Lung microvascular endothelial cell (primary cell): ENCODE data around the gene SLC2A2. TPM values are rescaled to one million over a fixed set of nuclear protein-coding genes. Genes with fewer than 3 reads are reported as not detected.
"Not testable (repeated sequence)": the region's sequence is repeated elsewhere in the genome, so short reads cannot be mapped to it uniquely, and the experiment has no call there.

Experiments
- DNase-seq, 2 donors: peaks; one replicate each; pipeline versions ENCODE4 v3.0.0 to v3.0.0-alpha.2; 2010; ENCODE audit warnings: low read depth in 2 of 2
- total RNA-seq: library from RNA; depleted of rRNA; stranded (reverse); fragments of >200 nt; gene quantifications from 2 replicates; pipeline ENCODE4 v1.2.1, GENCODE V29; 2014

The SLC2A2 gene
- total RNA-seq, 1 donor from 2014 or later: not detected

DNA sequence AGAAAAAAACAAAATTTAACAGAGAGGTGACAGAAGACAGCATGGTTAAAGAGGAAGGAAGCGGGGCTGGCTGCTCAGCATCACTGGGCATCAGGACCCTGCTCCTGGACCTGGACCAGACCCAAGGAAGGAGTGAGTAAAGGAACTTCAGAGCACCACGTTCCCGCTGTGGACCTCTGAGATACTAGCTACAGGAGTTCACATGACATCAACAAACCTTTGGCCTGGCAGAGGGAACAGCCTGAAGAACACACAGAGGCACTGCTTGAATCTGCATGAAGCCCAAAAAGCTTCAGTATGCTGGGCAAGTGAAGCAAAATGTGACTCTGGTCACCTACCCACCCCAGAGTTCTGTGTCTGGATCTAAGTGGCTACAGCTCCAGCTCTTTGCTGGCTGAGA lies 38.1 kb downstream of the SLC2A2 start:
- no peak for DNase-seq

DNA sequence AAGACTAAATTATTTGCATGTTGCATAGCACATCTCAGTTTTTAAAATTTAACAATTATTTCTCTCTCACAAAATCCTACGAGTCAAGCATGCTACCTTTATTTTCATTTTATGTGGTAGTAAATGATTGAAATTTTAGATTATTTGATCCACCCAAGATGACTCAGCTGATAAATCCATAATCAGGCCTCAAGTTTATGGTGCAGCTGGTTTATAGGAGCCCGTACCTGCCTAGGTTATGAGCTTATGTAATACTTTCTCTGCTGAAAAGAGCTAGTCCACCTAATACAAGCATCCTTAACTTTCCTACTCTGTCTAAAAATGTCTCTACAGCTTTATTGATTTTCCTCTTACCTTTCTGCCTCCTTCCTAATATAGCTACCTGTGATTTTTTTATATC lies 41.2 kb downstream of the SLC2A2 start:
- DNase-seq: no peak

DNA sequence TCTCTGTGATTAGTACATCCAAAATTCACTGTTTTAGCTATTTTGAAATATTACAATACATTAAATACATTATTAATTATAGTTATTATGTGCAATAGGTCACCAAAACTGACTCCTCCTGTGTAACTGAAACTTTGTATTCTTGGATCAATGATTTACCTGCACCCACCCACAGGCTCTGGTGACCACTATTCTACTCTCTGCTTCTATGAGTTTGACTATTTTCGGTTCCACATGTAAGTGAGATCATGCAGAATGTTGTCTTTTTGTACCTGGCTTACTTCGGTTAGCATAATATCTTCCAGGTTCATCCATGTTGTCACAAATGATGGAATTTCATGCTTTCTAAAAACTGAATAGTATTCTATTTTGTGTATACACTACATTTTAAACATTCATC lies 43.8 kb downstream of the SLC2A2 start:
- DNase-seq: no peak

DNA sequence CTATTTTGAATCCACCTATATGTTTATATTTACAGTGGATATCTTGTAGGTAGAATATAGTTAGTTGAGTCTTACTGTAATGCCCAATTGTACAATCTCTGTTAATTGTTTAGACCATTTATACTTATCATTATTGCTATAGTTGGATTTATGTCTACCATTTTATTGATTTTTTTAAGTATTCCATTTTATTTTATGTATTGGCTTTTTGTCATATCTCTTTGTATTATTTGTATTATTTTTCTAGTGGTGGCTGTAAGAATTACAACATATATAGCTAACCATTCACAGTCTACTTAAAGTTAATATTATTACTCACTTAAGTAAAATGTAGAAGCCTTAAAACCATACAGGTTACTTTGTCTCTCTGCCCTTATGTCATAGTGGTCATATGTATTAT lies 46.1 kb downstream of the SLC2A2 start:
- DNase-seq: no peak

DNA sequence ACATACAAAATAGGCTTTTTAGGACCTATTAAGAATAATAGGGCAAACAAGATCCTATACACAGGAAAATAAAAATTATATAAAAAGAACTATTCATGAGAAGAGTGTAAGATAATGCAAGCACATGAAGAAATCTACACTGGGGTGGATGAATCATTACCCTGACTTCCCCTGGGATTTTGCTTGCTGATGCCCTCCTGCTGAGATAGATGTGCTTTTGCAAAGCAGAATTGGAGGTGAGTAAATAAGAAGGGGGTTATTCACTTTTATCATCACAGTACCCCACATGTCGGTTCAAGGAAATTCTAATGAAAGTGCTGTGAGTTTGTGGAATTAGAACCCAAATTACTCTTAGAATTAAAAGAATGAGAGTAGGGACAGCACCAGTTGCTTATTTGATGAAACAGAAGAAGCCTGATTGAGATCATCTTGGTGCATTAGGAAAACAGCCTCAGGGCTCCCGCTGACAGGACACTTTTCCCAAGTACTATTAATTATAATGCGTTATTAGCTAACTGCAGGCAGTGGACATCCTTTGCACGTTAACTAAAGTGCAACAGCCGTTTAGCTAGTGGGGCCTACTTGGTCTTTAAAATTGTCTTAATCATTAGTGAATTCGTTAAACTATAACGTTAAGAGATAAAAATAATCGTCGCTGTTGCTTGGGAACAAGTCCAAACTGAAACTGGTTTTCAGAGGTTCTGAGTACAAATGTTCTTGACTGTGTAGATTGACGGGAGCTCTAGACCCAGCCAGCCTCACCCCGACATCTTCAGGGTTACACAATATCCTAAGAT lies 48.4 kb downstream of the SLC2A2 start:
- DNase-seq: no peak

DNA sequence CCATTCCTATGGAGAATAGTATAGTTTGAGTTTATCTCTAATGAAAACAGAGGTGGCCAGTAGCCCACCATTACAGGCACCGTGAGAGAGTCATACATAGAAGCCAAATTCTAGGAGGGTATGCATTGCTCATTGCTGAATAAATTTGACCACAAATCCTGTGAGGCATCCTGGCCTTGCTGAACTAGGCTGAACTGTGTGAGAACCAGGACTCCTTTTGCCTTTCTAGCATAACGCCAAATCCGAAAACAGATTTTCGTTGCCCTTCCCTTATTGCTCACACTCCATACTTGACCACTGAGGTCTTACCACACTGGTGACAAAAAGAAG lies 50.4 kb downstream of the SLC2A2 start:
- DNase-seq: no peak

DNA sequence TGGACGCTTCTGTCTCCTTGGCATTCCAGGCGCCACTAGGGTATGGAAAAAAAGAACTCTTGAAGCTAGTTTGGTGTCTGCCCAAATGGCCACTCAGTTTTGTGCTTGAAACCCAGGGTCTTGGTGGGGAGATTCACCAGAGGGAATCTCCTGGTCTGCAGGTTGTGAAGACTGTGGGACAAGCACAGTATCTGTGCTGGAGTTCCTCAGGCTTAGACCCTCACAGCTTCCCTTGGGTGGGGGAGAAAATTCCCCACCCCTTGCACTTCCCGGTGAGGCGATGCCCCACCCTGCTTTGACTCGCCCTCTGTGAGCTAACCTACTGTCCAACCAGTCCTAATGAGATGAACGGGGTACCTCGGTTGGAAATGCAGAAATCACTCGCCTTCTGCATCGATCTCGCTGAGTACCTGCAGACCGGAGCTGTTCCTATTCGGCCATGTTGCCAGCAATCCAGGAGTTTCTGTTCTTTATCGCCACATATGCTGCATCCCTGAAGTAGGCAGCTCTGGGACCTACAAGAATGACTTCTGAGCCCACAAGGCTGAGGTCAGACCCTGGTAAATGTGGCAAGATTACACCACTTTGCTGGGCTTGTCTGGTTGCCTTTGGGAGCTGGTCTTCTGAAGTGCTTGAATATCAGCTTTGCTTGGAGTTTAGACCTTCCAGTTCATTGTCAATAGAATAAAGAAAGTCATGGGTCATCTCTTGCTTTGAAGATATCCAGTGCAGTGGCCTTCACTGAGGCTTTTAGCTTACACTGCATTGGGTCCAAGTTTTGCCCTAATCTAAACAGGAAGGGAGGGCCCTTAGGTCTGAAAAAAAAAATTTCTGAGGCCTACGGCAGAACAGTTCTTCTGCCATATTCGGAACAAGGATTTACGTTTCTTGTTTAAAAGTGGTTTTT lies 51.0 kb downstream of the SLC2A2 start:
- DNase-seq: no peak

DNA sequence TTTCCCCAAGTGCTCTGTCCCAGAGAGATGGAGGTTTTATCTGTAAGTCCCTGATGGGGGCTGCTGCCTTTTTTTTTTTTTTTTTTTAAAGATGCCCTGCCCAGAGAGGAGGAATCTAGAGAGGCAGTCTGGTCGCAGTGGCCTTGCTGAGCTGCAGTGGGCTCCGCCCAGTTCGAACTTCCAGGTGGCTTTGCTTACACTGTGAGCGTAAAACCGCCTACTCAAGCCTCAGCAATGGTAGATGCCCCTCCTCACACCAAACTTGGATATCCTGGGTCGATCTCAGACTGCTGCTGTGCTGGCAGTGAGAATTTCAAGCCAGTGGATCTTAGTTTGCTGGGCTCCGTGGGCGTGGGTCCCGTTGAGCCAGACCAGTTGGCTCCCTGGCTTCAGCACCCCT lies 51.6 kb downstream of the SLC2A2 start:
- no peak for DNase-seq

DNA sequence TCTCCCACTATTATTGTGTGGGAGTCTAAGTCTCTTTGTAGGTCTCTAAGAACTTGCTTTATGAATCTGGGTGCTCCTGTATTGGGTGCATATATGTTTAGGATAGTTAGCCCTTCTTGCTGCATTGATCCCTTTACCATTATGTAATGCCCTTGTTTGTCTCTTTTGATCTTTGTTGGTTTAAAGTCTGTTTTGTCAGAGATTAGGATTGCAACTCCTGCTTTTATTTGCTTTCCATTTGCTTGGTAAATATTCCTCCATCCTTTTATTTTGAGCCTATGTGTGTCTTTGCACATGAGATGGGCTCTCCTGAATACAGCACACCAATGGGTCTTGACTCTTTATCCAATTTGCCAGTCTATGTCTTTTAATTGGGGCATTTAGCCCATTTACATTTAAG lies 53.6 kb downstream of the SLC2A2 start:
- not testable (repeated sequence) for DNase-seq

DNA sequence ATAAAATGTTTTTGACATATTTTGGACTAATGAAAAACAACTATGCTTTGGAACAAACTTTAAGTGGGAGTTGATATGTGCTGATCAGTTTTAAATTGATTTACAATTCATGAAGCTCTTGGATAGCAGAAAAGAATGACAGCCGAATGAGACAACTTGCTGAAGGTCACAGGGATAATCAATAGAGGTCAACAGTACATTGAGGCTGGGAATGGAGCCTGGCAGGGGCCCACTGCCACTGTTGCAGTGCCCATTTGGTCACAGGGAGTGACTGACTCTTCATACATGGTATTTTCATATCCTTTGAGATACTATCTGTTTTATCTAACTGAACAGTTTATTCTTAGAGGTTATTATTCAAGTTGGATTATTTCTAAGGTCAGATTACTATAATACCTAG lies 59.4 kb downstream of the SLC2A2 start:
- DNase-seq: no peak

DNA sequence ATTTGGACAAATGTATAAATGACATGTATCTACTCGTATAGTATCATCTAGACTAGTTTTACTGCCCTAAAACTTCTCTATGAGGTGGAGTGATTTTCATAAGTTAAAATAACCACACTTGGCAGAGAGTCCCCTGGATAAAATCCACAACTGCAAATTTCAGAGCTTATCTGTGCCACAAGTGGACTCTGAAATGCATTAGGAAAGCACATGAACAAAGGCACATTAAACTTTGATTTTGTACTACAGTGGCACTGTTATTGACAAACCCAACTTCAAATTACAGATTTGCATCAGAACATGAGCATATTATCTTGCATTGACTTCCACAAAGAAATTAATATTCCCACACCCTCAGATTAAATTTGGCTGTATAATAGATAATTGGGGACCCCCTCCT lies 60.0 kb downstream of the SLC2A2 start:
- DNase-seq: no peak

DNA sequence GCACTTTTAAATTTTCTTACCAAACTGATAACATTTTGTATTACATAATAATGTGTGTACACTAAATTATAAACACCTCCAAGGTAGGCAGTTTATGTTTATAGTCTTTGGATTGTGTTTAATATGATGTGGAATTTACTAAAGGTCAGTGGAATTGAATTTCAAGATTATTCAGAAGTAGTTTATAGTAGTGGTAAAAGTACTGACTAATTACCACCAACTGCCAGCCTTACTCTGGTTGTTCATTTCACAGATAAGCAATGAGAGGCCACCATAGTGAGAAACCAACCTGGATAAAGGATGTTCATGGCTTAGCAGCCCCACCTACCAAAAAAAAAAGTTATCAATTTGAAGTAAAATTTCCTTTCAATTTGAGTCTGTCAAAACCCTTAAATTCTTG lies 64.1 kb downstream of the SLC2A2 start:
- DNase-seq: no peak

DNA sequence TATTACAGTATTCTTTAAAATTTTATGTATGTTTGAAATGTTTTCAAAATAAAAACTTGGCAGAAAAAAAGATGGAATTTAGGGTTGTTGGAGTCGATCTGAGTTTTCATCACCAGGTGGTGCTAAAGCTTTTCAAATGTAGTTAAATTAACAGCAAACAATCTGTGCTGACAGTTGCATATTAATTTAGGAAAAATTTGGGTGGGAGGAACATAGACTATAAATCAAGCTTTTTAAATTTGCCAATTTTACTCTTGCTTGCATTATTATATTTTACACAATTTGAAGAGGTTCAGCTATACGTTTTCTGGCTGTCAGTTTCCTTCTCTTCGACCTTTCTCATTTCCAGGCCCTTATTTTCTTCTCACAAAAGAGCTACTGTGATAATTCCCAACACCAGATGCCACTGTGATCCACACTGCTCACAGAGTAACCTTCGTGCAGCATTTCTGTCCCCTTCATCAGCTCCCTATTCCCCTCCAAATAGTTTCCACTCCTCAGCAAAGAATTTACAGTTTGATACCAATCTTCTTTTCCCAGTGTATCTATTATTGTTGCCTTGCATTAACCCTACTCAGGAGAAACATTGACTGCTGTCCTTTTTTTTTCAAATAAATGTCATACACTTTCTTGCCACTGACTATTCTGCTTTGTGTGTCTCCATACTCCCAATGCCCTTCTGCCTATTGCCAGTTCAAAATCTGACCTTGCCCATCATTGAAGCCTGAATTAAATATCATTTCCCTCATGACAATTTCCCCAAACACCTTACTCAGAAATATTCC lies 64.7 kb downstream of the SLC2A2 start:
- DNase-seq: peak; percentile 50 to 69

DNA sequence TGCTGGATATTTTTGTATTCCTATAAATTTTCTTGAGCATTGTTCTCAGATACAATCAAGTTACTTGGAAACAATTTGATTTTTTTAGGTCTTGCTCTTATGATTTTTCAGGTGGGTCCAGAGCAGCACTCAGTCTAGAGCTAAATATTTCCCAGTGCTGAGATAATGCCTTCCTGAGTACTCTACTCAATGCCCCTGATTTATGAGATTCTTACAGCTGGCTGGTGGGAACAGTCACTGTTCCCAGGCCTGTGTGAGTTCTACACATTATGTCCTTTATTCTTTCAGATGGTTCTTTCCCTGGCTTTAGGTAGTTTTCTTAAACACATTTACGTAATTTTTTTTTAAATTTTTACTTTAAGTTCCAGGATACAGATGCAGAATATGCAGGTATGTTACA lies 67.1 kb downstream of the SLC2A2 start:
- no peak for DNase-seq

DNA sequence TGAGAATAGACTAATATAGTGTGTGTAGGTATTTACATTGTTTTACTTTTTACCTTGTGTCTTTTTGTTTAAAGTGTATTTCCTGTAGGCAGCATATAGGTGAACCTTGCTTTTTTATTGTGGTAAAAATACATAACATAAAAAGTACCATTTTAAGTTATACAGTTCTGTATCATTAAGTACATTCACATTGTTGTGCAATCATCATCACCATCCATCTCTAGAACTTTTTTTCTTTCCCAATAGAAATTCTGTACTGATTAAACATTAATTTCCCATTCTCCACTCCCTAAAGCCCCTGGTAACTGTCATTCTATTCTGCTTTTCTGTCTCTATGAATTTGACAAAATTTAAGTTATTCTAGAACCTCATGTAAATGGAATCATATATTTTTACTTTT lies 69.9 kb downstream of the SLC2A2 start:
- DNase-seq: no peak

DNA sequence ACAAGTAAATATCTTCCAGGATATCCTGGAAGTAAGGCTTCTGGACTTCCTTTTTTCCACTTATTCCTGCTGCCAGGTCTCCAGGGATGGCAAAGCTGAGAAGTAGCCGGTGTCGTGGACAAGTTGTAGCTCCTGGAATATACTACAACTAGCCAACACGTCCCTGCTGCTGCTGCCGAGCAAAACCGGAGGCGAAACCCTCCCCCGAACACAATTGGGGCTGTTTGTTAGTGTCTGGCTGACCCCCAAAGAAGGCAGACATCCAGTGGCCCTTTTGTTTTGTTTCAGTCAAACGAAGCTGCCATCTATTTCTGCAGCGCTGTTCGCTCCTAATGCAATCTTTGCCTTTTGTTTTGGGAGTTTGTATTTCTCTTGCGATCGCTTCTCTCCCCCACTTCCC lies 72.8 kb downstream of the SLC2A2 start:
- DNase-seq: no peak

DNA sequence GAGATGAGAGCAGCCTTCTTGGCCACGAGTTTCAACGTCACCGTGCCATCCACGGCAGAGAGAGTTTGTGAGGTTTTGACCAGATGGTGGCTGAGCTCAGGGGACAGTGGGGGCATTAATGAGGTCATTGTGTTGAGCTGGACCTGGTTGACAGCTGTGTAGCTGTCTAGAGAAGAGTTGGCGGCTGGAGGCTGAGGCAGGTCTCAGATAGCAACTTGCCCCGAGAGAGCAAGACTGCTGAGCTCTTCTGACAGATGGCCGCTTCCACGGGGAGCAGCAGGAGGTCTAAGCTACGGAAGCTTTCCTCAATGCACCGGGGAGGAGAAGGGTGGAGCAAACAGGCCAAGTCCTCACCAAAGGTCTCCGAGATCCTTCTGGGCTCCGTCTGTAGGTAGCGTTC lies 73.3 kb downstream of the SLC2A2 start:
- no peak for DNase-seq

DNA sequence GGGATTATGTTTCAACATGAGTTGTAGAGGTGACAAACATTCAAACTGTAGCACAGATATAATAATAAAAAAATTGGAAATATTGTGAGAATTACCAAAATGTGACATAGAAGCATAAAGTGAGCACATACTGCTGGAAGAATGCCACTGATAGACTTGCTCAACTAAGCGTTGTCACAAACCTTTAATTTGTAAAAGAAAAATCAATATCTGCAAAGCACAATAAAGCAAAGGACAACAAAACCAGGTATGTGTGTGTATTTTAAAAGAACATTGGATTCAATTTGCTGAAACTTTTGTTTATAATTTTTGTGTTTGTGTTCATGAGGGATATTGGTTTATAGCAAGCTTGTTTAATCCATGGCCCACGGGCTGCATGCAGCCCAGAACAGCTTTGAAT lies 77.3 kb downstream of the SLC2A2 start:
- DNase-seq: no peak

DNA sequence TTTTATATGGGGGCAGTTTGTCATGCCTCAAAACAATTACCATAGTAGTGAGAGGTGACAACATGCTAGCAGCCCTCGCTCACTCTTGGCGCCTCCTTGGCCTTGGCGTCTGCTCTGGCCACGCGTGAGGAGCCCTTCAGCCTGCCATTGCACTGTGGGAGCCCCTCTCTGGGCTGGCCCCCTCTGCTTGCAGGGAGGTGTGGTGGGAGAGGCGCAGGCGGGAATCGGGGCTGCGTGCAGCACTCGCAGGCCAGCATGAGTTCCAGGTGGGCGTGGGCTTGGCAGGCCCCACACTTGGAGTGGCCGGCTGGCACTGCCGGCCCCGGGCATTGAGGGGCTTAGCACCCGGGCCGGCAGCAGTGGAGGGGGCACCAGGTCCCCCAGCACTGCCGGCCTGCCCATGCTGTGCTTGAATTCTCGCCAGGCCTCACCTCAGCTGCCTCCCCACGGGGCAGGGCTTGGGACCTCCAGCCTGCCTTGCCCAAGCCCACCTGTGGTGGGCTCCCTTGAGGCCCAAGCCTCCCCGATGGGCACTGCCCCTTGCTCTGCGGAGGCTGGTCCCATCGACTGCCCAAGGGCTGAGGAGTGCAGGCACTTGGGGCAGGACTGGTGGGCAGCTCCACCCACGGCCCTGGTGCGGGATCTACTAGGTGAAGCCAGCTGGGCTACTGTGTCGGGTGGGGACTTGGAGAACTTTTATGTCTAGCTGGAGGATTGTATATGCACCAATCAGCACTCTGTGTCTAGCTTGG lies 79.3 kb downstream of the SLC2A2 start:
- DNase-seq: no peak
